Loucy (cell line): ENCODE data around the gene ZP3.
"Not testable (repeated sequence)": the region's sequence is repeated elsewhere in the genome, so short reads cannot be mapped to it uniquely, and the experiment has no call there.

ENCODE experiments used
- H2AFZ ChIP-seq: fragments of 200-600 bp; sonication (generic); 2 replicates; pipeline ENCODE4 v1.6.0; 2016; ENCODE audit warnings: antibody characterized with exemption, mild to moderate bottlenecking, low read length, moderate library complexity
- H3F3A ChIP-seq: fragments of 200-600 bp; 2 replicates; pipeline ENCODE4 v1.6.0; 2016; ENCODE audit warnings: antibody characterized with exemption, low read depth, mild to moderate bottlenecking
- H3K27me3 ChIP-seq: fragments of 200-600 bp; sonication (generic); 2 replicates; pipeline ENCODE4 v1.6.1; 2014; ENCODE audit warnings: low read length, mild to moderate bottlenecking; ENCODE audit not compliant: insufficient read depth, poor library complexity, severe bottlenecking
- H3K36me3 ChIP-seq: fragments of 200-600 bp; sonication (generic); 2 replicates; pipeline ENCODE4 v1.6.1; 2016; ENCODE audit warnings: low read length; ENCODE audit not compliant: insufficient read depth
- H3K4me1 ChIP-seq: fragments of 200-600 bp; sonication (generic); 2 replicates; pipeline ENCODE4 v1.5.1; 2014; ENCODE audit warnings: low read length, mild to moderate bottlenecking; ENCODE audit not compliant: insufficient read depth, poor library complexity, severe bottlenecking
- H3K4me2 ChIP-seq: fragments of 200-600 bp; sonication (generic); 2 replicates; pipeline ENCODE4 v1.6.0; 2014; ENCODE audit warnings: antibody characterized with exemption, low read length, low read depth, mild to moderate bottlenecking; ENCODE audit not compliant: poor library complexity, severe bottlenecking
- H3K4me3 ChIP-seq: fragments of 200-600 bp; sonication (generic); 2 replicates; pipeline ENCODE4 v1.5.1; 2014; ENCODE audit warnings: low read length, mild to moderate bottlenecking, mixed read lengths; ENCODE audit not compliant: poor library complexity, severe bottlenecking
- H3K79me2 ChIP-seq: fragments of 200-600 bp; sonication (generic); 2 replicates; pipeline ENCODE4 v1.6.1; 2014; ENCODE audit warnings: low read length; ENCODE audit not compliant: insufficient read depth
- H3K9ac ChIP-seq: fragments of 200-600 bp; sonication (generic); 2 replicates; pipeline ENCODE4 v1.6.0; 2014; ENCODE audit warnings: mild to moderate bottlenecking, low read depth, low read length, moderate library complexity; ENCODE audit not compliant: poor library complexity, severe bottlenecking
- H3K9me2 ChIP-seq: fragments of 200-600 bp; sonication (generic); replicated peaks from 2 replicates; pipeline ENCODE4 v1.6.1; 2016; ENCODE audit warnings: low read depth, low read length, mixed read lengths
- H3K9me3 ChIP-seq: fragments of 200-600 bp; sonication (generic); 2 replicates; pipeline ENCODE4 v1.6.1; 2014; ENCODE audit warnings: mild to moderate bottlenecking, antibody characterized with exemption, low read length, low read depth; ENCODE audit not compliant: insufficient read depth
- H4K20me1 ChIP-seq: fragments of 200-600 bp; sonication (generic); 2 replicates; pipeline ENCODE4 v1.6.0; 2014; ENCODE audit warnings: antibody characterized with exemption, low read length, mild to moderate bottlenecking; ENCODE audit not compliant: insufficient read depth, poor library complexity, severe bottlenecking

Gene ZP3

DNA sequence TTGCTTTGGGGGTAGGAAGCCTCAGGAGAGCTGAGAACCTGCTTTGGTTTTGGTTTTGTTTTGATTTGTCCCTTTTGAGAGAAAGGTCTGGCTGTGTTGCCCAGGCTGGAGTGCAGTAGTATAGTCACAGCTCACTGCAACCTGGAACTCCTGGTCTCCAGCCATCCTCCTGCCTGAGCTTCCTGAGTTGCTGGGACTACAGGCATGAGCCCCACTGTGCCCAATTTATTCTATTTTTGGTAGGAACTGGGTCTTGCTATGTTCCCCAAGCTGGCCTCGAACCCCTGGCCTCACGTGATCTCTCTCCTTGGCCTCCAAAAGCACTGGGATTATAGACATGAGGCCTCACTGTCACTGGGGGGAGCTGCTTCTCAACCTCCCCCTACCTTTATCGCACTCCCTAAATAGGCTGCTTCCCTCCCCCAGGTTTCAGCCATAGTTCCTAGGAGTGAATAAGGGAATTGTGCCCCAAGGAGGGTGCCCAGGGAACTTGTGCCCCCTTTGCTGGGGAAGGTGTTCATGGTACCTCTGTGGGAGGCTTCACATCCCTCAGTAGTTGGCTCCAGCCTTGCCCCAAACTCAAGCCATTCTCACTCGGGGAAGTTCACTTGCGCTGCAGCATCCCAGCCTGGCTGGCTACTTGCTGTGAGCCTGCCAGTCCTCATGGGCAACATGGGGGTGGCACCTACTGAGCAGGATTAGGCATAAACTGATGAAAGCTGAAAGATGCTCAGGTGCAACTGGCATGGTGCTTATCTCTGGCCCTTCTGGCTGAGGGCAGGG, 18.1 kb downstream of the ZP3 start:
- H2AFZ ChIP-seq, H4K20me1 ChIP-seq, H3K79me2 ChIP-seq, H3K36me3 ChIP-seq, H3K4me3 ChIP-seq, H3K9me3 ChIP-seq, H3K27me3 ChIP-seq, H3F3A ChIP-seq, H3K4me1 ChIP-seq, H3K9ac ChIP-seq, H3K9me2 ChIP-seq, H3K4me2 ChIP-seq: not testable (repeated sequence)

DNA sequence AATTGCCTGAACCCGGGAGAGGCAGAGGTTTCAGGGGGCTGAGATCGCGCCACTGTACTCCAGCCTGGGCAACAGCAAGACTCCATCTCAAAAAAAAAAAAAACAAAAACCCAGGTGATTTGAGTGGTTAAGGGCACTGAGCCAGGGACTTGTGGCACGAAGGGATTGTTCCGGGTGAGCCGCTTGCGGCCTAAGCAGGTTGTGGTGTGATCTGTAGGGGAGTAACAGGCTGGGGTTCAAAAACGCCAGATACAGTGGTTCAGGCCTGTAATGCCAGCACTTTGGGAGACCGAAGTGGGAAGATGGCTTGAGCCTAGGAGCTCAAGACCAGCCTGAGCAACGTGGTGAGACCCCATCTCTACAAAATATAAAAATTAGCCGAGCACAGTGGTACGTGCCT, 19.1 kb downstream of the ZP3 start:
- not testable (repeated sequence) for H3K79me2 ChIP-seq, H3K27me3 ChIP-seq, H3K9ac ChIP-seq, H3F3A ChIP-seq, H4K20me1 ChIP-seq, H3K9me3 ChIP-seq, H2AFZ ChIP-seq, H3K36me3 ChIP-seq, H3K4me1 ChIP-seq, H3K4me2 ChIP-seq, H3K9me2 ChIP-seq, H3K4me3 ChIP-seq

DNA sequence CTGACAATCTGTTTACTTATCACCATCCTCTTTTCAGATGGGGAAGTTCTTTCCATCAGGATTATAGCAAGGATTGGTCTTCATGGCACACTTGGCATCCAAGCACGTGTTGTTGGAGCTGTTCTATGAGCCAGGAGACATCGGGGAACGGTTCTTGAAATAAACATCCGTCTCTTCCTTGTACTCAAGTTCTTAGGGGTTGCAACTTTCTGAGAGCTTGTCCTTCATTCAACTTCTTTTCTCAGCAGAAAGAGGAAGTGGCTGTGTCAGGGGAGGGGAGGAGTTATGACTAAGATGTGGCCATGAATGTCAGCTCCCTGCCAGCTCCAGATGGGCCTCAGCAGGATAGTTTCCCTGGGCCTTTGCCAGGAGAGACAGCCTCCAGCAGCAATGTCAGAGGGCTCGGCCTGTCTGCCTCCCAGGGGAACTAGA, 20.8 kb downstream of the ZP3 start:
- not testable (repeated sequence) for H3K9ac ChIP-seq, H3F3A ChIP-seq, H4K20me1 ChIP-seq, H3K36me3 ChIP-seq, H3K4me3 ChIP-seq, H3K27me3 ChIP-seq, H3K9me2 ChIP-seq, H3K9me3 ChIP-seq, H3K4me1 ChIP-seq, H3K79me2 ChIP-seq
- H2AFZ ChIP-seq: peak overlapping the region; percentile 64; the same call in 1 of the 2 replicates
- peak overlapping the region; percentile 44 for H3K4me2 ChIP-seq

DNA sequence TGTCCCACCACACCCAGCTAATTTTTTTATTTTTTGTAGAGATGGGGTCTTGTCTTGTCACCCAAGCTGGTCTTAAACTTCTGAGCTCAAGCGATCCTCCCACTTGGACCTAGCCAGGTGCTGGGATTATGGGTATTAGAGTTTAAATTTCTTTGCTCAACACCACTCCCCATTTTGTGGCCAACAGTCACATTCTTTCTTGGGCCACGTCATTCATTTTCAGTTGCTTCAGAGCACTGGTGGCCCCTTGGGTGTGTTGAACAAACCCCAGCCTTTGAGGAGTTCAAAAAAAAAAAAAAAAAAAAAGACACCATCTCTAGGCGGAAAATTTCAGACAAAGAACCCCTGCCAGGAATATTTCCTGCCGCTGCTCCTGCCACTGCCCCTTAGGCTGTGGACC, 32.3 kb downstream of the ZP3 start:
- H3K9me2 ChIP-seq, H3K36me3 ChIP-seq, H3K4me1 ChIP-seq, H3K9ac ChIP-seq, H2AFZ ChIP-seq, H4K20me1 ChIP-seq, H3K79me2 ChIP-seq, H3K4me2 ChIP-seq, H3F3A ChIP-seq, H3K9me3 ChIP-seq, H3K27me3 ChIP-seq, H3K4me3 ChIP-seq: not testable (repeated sequence)

DNA sequence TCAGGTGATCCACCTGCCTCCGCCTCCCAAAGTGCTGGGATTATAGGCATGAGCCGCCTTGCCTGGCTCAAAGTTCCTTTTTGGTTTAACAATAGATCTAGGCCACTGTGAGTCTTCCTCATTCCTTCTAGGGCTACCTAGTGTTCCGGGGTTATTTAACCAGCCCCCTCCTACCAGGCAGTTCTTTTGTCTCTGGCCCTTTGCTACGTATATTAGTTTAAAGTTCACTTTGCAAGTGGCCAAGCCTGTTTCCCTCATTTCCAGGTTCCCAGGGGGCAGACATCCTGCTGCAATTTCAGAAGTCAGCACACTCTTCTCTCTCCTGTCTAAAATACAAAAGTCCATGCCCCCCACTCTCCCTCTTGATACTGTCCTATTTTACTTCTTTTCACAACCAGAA, 33.8 kb downstream of the ZP3 start:
- not testable (repeated sequence) for H3K9me2 ChIP-seq, H3K9ac ChIP-seq, H3K4me1 ChIP-seq, H3K79me2 ChIP-seq, H3K4me3 ChIP-seq, H3K27me3 ChIP-seq, H3K36me3 ChIP-seq, H3K4me2 ChIP-seq, H3K9me3 ChIP-seq, H2AFZ ChIP-seq, H3F3A ChIP-seq, H4K20me1 ChIP-seq

DNA sequence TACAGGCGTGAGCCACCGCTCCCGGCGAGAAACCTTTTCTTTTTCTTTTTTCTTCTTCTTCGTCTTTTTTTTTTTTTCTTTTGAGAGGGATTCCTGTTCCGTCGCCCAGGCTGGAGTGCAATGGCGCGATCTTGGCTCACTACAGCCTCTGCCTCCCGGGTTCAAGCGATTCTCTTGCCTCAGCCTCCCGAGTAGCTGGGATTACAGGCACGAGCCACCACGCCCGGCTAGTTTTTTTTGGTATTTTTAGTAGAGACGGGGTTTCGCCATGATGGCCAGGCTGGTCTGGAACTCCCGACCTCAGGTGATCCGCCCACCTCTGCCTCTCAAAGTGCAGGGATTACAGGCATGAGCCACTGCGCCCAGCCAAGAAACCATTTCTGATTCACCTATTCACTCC, 36.0 kb downstream of the ZP3 start:
- not testable (repeated sequence) for H3K79me2 ChIP-seq, H3K27me3 ChIP-seq, H3K4me2 ChIP-seq, H4K20me1 ChIP-seq, H3K4me3 ChIP-seq, H3K4me1 ChIP-seq, H3F3A ChIP-seq, H3K9me2 ChIP-seq, H2AFZ ChIP-seq, H3K9me3 ChIP-seq, H3K9ac ChIP-seq, H3K36me3 ChIP-seq

DNA sequence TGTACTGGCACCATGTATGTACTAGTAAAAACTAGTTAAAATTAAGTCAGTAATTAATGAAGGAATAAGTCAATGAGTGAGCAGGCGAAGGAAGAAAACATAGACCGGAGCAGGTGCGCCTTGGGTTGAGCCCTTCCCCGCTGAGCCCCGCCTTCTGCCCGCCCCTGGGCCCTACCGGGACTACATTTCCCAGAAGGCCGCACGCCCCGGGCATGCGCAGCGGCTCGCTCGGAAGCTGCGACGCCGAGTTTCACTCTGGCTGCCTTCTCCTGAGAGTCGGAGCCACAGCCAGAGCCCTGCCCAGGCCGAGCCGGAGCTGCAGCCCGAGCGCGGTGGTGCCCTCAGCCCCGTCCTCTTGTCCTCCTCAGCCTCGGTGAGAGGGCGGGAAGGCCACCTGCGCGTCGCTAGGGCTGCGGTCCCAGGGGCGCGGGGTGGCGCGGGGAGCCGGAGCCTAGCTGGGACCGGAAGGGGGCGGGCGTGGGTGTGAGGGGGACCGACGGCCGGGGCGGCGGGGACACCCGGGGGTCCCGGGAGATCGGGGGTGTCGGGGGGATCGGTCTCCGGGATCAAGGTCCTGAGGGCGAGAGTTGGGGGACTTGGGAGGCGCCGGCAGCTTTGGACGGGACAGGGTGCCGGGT, 36.8 kb downstream of the ZP3 start, which contains the start of gene DTX2:
Gene DTX2 (plus strand): TSS at position 246 of the 638 bp plus-strand sequence. CDS start 18,801 bp downstream, outside the sequence.
- H3F3A ChIP-seq, H2AFZ ChIP-seq, H3K9me3 ChIP-seq, H3K9me2 ChIP-seq, H3K4me2 ChIP-seq, H3K9ac ChIP-seq, H4K20me1 ChIP-seq, H3K4me1 ChIP-seq, H3K36me3 ChIP-seq, H3K79me2 ChIP-seq, H3K27me3 ChIP-seq: not testable (repeated sequence)
- H3K4me3 ChIP-seq: peak within 1 kb of the TSS; percentile 62
